Hematopoietic multipotent progenitor cell (in vitro differentiated cells): ENCODE measurements around the gene EME2. TPM values are rescaled to one million over a fixed set of nuclear protein-coding genes. Genes with fewer than 3 reads are reported as not detected.
"Not testable (repeated sequence)": the region's sequence is repeated elsewhere in the genome, so short reads cannot be mapped to it uniquely, and the experiment has no call there.

ENCODE experiments used
- DNase-seq, 3 donors: peaks; one replicate each; pipeline ENCODE4 v3.0.0-alpha.2; 2011 to 2015; ENCODE audit warnings: low read depth in 2 of 3, low spot score in 2 of 3
- total RNA-seq: library from RNA; depleted of rRNA; stranded (reverse); fragments of >200 nt; gene quantifications from one replicate; pipeline ENCODE4 v1.2.3, GENCODE V29; 2012

The EME2 gene, protein sequence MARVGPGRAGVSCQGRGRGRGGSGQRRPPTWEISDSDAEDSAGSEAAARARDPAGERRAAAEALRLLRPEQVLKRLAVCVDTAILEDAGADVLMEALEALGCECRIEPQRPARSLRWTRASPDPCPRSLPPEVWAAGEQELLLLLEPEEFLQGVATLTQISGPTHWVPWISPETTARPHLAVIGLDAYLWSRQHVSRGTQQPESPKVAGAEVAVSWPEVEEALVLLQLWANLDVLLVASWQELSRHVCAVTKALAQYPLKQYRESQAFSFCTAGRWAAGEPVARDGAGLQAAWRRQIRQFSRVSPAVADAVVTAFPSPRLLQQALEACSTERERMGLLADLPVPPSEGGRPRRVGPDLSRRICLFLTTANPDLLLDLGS
- 17.2 TPM for total RNA-seq

GRCh38 chr16:1772362-1772907 lies at the start of gene EME2:
TSS of gene EME2 (plus strand) at chr16:1772810. CDS start at chr16:1773228, 418 bp downstream.
- peak in 1 of 3 donors; percentile 12 for DNase-seq

GRCh38 chr16:1723450-1724147 lies 49.0 kb upstream of the EME2 start:
- peak; percentile 21 to 58 (median 43) for DNase-seq

- DNase-seq = no peak
Observed at GRCh38 chr16:1724491-1724890, 48.1 kb upstream of the EME2 start.

DNA sequence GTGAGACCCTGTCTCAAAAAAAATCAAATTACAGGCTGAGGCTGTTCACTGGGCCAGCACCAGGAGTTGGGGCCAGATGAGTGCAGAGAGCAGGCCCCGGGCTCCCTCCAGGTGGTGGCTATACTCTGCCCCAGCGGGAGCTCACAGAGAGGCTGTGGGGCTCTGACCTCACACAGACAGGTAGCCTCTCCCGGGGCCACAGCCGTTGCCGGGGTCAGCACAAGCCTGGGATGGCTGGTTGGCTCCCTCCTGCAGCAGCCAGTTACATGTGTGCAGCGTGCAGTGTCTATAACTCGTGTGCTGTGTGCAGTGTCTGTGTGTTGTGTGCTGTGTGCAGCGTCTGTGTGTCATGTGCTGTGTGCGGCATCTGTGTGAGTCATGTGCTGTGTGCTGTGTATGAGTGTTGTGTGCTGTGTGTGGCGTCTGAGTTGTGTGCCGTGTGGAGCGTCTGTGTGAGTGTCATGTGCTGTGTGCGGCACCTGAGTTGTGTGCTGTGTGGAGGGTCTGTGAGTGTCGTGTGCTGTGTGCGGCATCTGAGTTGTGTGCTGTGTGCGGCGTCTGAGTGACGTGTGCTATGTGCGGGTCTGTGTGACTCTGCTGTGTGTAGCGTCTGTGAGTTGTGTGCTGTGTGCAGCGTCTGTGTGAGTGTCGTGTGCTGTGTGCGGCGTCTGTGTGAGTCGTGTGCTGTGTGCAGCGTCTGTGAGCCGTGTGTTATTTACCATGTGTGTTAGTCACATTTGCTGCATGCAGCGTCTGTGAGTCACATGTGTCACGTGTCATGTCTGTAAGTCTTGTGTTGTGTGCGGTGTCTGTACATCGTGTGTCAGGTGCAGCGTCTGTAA lies 45.7 kb upstream of the EME2 start:
- no peak for DNase-seq

DNA sequence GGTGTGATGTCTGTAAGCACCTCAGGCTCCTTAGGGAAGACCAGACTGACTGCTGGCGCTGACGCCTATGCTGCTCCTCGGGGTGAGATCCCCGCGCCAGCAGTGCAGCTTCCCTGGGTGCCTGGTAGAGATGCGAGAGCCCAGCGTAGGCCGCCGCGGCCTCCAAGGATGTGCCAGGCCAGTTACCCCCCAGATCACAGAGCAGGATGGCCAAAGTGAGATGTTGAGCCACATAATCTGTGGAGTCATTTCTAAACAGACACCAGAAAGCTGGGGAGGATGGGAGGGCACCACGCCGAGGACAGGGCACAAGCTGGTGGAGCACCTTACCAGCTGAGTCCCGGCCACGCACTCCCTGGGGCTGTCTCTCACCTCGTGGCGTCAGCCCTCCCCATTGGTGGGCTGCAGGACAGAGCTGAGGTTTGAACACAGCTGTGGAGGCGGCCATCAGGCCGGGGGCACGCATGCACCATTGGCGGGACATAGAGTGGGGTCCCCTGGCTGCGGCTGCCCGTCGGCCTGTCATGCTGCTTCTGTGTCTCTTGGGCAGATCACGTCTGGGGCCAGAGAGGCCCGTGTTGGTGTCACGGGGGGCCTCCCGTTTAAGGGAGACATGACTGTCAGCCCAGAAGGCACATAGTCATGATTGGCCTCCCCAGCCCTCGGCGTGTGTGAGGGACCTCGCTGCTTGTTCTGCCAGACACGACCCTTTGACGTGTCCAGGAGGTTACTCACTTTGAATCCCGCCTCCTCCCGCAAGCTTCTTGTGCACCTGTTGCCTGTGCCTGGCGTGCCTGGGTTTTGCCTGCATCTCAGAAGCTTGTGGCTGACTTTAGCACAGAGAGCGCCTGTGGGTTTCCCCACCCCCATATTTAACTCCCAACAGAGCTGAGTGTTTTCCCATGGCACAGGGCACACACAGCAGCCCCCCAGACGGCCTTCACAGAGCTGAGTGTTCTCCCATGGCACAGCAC lies 44.7 kb upstream of the EME2 start:
- no peak for DNase-seq

DNA sequence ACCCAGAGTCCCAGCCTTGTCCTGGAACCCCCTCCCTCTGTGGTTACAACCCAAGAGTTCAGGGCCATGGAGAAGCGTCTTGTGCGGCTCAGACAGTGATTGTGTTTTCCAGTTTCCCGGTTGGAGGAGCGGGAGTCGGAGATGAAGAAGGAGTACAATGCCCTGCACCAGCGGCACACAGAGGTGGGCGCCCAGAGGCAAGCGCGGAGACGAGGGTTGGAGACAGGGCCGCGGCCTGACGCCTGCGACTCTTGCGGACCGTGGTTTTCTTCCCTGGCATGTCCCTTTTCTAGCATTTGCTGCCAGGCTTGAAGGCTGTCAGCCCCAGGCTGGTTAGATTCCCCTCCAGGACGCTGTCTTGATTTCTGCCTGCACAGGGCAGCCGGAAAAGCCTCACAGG lies 43.6 kb upstream of the EME2 start:
- DNase-seq = no peak

GRCh38 chr16:1729445-1729844 lies 43.2 kb upstream of the EME2 start:
- DNase-seq = no peak

- no peak for DNase-seq
Observed at GRCh38 chr16:1731073-1731472, 41.5 kb upstream of the EME2 start.

DNA sequence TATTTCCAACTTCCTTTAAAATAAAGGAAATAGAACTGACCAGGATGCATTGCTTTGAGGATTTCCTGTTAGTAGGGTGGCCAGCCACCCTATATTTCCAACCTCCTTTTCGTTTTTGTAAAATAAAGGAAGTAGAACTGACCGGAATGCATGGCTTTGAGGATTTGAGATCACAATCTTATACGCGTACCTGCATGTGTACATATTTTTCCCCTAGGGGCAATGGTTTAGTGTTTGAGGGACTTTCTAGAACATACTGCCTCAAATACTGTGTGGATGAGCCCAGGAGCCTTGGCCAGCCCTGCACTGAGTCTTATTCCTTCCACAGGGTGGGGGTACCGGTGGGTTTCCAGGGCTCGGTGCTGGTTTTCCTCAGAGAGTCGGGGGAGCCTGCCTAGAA lies 41.0 kb upstream of the EME2 start:
- no peak for DNase-seq

DNA sequence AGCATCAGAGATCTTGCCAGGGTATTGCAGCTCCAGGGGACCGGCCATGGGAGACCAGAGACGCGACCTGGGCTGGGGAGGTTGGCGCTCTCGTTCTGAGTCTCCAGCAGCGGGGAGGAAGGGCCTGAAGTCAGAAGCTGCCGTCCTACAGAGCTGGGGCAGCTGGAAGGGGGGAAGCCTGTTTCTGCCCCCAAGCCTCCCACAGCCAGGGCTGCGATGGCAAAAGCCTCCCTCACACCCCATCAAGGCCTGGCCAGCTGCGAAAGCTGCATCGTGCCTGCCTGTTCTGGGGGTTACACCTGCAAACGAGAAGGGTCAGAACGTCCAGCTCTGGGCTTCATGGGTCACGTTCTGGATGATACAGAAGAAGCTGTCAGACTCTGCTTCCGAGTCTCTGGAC lies 40.5 kb upstream of the EME2 start:
- no peak for DNase-seq

DNA sequence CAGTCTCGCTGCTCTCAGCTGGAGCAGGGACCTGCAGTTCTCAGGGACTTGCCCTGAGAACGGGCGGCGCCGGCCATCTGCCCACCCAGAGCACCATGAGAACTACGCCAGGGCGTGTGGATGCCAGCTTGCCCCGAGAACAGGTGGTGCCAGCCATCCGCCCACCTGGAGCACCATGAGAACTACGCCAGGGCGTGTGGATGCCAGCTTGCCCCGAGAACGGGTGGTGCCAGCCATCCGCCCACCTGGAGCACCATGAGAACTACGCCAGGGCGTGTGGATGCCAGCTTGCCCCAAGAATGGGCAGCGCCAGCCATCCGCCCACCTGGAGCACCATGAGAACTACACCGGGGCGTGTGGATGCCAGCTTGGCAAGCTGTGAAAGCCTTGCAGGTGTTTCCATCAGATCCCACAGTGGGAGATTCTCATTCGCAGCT lies 40.0 kb upstream of the EME2 start:
- not testable (repeated sequence) for DNase-seq

- no peak for DNase-seq
Observed at GRCh38 chr16:1734123-1734522, 38.5 kb upstream of the EME2 start.

- no peak for DNase-seq
Observed at GRCh38 chr16:1734816-1735215, 37.8 kb upstream of the EME2 start.

DNA sequence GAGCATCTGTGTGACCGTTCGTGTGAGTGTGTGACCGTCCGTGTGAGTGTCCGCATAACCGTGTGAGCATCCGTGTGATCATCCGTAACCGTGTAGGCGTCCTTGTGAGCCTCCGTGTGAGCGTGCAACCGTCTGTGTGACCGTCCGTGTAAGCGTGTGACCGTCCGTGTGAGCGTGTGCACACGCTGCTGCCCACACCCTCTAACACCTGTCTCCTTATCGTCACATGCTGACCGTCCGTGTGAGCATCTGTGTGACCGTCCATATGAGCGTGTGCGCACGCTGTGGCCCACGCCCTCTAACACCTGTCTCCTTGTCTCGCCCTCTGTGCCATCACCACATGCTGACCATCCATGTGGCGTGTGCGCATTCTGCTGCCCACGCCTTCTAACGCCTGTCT lies 32.4 kb upstream of the EME2 start:
- DNase-seq = no peak

DNA sequence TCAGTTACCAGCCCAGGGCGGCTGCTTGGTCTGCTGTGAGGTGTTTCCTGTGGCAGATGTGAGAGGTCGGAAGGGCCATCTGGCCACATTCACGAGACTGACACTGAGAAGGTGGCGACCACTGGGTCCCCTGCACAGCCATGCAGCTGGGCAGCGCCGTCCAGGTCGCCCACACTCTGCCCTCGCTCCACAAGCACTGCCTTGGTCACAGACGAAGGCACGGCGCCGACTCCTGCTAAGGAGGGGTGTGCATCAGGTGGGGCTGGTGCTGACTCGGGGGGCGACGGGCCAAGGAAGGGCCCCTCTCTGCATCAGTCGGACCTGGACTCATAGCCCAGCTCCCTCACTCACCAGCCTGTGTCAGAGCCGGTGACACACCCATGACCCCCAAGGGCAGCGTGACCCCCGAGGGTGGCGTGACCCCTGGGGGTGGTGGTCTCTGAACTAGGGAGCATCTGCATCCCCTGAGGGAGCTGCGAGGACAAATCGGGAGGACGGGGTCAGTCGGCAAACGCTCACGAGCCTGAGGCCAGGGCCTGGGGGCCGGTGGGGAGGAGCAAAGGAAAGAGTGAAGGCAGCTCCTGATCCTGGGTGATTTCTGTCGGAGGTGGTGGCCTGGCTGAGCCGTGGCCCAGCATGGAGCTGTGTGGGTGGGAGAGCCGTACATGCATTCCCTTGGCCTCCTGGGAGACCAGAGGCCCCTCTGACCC lies 31.7 kb upstream of the EME2 start:
- DNase-seq = no peak

GRCh38 chr16:1741553-1742165 lies 31.0 kb upstream of the EME2 start:
- no peak for DNase-seq

- DNase-seq = no peak
Observed at GRCh38 chr16:1743376-1744337, 29.0 kb upstream of the EME2 start.
